ENCODE data around the gene TMEM238L. TPM values are rescaled to one million over a fixed set of nuclear protein-coding genes. Genes with fewer than 3 reads are reported as not detected.

The TMEM238L gene
- total and polyA plus RNA-seq, 9 of the 15 experiments (the other 6 are each of a cell fraction or from before 2014, with no cell fraction given) = not detected

- TF ChIP-seq ZBED1 (IDR thresholded peaks at IDR 0.05) (peak; percentile 81), CTCF (IDR thresholded peaks at IDR 0.05 in 2 of 3, conservative IDR thresholded peaks at IDR 0.05 in 1 of 3; ENCODE audit: insufficient read depth in 2 of 3, low read depth in 1 of 3, low read length in 3 of 3) (no peak), POLR3A (IDR thresholded peaks at IDR 0.05; ENCODE audit: borderline replicate concordance, extremely low read depth, insufficient read depth, insufficient read length) (no peak), EWSR1 (IDR thresholded peaks at IDR 0.05; ENCODE audit: borderline replicate concordance, low read depth, partially characterized antibody) (no peak), RBFOX2 (IDR thresholded peaks at IDR 0.05; ENCODE audit: low read depth, low read length) (peak; percentile 73), AFF1 (IDR thresholded peaks at IDR 0.05; ENCODE audit: low read depth in 1 of 2, partially characterized antibody in 2 of 2) (no peak), TAF9B (IDR thresholded peaks at IDR 0.05; ENCODE audit: partially characterized antibody) (peak; percentile 49), TARDBP (IDR thresholded peaks at IDR 0.05) (no peak), MCM2 (IDR thresholded peaks at IDR 0.05; ENCODE audit: low read depth) (no peak), DPF2 (IDR thresholded peaks at IDR 0.05) (no peak), MCM3 (IDR thresholded peaks at IDR 0.05) (no peak), MCM7 (IDR thresholded peaks at IDR 0.05) (no peak), PTBP1 (IDR thresholded peaks at IDR 0.05; ENCODE audit: low read depth, low read length) (no peak)
Measured at GRCh38 chr17:10790491-10791401, 13.2 kb downstream of the TMEM238L start (continued).

Data from K562 (cell line).